Glutamatergic neuron (in vitro differentiated cells): Measurements from ENCODE around the gene MYRF. TPM values are rescaled to one million over a fixed set of nuclear protein-coding genes. Genes with fewer than 3 reads are reported as not detected.

Experiments used
- DNase-seq: peaks from one replicate; pipeline ENCODE4 v3.0.0; 2022
- H3K27ac Mint-ChIP-seq: one replicate; pipeline ENCODE4 v1.8.0; 2020; ENCODE audit warnings: mild to moderate bottlenecking, mixed read lengths, inconsistent platforms; ENCODE audit not compliant: unreplicated experiment
- H3K27me3 Mint-ChIP-seq: one replicate; pipeline ENCODE4 v1.8.0; 2020; ENCODE audit warnings: mild to moderate bottlenecking, moderate library complexity, mixed read lengths, inconsistent platforms; ENCODE audit not compliant: unreplicated experiment
- H3K36me3 Mint-ChIP-seq: one replicate; pipeline ENCODE4 v1.8.0; 2020; ENCODE audit warnings: mild to moderate bottlenecking, mixed read lengths, inconsistent platforms; ENCODE audit not compliant: unreplicated experiment
- H3K4me1 Mint-ChIP-seq: one replicate; pipeline ENCODE4 v1.8.0; 2020; ENCODE audit warnings: mild to moderate bottlenecking, low read depth, mixed read lengths, inconsistent platforms; ENCODE audit not compliant: unreplicated experiment
- H3K4me3 Mint-ChIP-seq: one replicate; pipeline ENCODE4 v1.8.0; 2020; ENCODE audit warnings: mild to moderate bottlenecking, mixed read lengths, inconsistent platforms; ENCODE audit not compliant: unreplicated experiment
- H3K9me3 Mint-ChIP-seq: one replicate; pipeline ENCODE4 v1.8.0; 2020; ENCODE audit warnings: mild to moderate bottlenecking, moderate library complexity, mixed read lengths, inconsistent platforms; ENCODE audit not compliant: unreplicated experiment
- CTCF ChIP-seq: fragments of 200-600 bp; sonication (generic); IDR thresholded peaks from one replicate; pipeline ENCODE4 v1.5.0; 2021; ENCODE audit not compliant: partially characterized antibody, unreplicated experiment
- total RNA-seq: library from RNA; stranded (reverse); fragmentation: NEBNext Ultra II Directional; extraction: Animal tissue kit (Norgen Biotek cat#: 25700); gene quantifications from one replicate; pipeline ENCODE4 v1.2.1, GENCODE V29; 2021; ENCODE audit not compliant: unreplicated experiment

The MYRF gene
- total RNA-seq, 1 donor from 2014 or later: 0.29 TPM

- H3K9me3 Mint-ChIP-seq: peaks cover 10% of the 10 kb centered on the region
- H3K27me3 Mint-ChIP-seq: peaks cover 16% of the 10 kb centered on the region
- no peak for TF ChIP-seq CTCF
- no peak overlapping the region for H3K4me3 Mint-ChIP-seq
- H3K4me1 Mint-ChIP-seq: peaks cover 16% of the 10 kb centered on the region
- H3K36me3 Mint-ChIP-seq: no peaks in the 10 kb centered on the region
- H3K27ac Mint-ChIP-seq: no peak overlapping the region
- DNase-seq: no peak
Observed at GRCh38 chr11:61737636-61738386, 14.6 kb upstream of the MYRF start.

- H3K27me3 Mint-ChIP-seq: peaks cover 9% of the 10 kb centered on the region
- H3K9me3 Mint-ChIP-seq: peaks cover 5% of the 10 kb centered on the region
- no peak overlapping the region for H3K4me3 Mint-ChIP-seq
Observed at GRCh38 chr11:61738776-61739175, 13.7 kb upstream of the MYRF start.

DNA sequence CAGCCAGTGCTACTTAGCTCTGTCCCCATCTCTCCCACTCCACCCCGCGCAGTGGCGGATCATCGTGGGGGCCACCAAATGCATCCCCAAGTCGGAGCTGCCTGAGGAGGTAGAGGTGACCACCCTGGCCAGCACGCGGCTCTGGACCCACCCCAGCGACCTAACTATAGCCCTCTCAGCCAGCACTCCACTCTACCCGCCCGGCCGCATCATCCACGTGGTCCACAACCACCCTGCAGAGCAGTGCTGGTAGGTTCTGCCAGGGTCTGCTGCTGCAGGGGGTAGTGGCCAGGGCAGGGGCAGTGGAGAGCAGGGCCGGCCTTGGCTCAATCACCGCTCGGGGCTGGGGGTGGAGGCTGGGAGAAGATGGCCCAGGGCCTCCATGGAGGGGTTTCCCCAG is 13.0 kb upstream of the MYRF start:
- Mint-ChIP-seq H3K36me3 (no peaks in the 10 kb centered on the region), H3K4me3 (no peak overlapping the region), H3K27me3 (peaks cover 8% of the 10 kb centered on the region), H3K4me1 (peaks cover 7% of the 10 kb centered on the region), H3K9me3 (peaks cover 4% of the 10 kb centered on the region), H3K27ac (no peak overlapping the region)
- no peak for TF ChIP-seq CTCF
- DNase-seq: no peak

More at GRCh38 chr11:61738776-61739175, 13.7 kb upstream of the MYRF start:
- Mint-ChIP-seq H3K4me1 (peaks cover 9% of the 10 kb centered on the region), H3K36me3 (no peaks in the 10 kb centered on the region), H3K27ac (no peak overlapping the region)
- no peak for TF ChIP-seq CTCF
- no peak for DNase-seq

DNA sequence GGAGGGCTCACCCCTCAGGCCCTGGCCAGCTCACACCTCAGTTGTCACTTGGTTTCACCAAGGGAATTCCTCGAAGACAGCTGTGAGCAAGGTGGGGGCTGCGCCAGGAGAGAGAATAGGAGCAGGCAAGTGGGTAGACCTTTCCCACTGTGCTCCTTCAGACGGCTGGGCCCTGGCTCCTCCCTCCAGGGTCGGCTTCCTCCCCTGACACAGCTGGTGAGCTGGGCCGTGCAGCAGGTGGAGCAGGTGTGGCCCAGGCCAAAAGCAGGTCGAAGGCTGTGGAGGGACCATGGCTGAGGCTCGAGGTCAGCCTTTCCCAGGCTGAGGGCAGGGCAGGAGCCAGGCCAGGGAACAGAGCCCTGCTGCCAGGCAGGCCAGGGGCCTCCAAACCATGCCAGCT is 12.5 kb upstream of the MYRF start:
- H3K9me3 Mint-ChIP-seq: peaks cover 4% of the 10 kb centered on the region
- no peak for TF ChIP-seq CTCF
- H3K36me3 Mint-ChIP-seq: no peaks in the 10 kb centered on the region
- no peak overlapping the region for H3K27ac Mint-ChIP-seq
- no peak overlapping the region for H3K4me3 Mint-ChIP-seq
- peaks cover 8% of the 10 kb centered on the region for H3K27me3 Mint-ChIP-seq
- no peak for DNase-seq
- H3K4me1 Mint-ChIP-seq: peaks cover 7% of the 10 kb centered on the region

DNA sequence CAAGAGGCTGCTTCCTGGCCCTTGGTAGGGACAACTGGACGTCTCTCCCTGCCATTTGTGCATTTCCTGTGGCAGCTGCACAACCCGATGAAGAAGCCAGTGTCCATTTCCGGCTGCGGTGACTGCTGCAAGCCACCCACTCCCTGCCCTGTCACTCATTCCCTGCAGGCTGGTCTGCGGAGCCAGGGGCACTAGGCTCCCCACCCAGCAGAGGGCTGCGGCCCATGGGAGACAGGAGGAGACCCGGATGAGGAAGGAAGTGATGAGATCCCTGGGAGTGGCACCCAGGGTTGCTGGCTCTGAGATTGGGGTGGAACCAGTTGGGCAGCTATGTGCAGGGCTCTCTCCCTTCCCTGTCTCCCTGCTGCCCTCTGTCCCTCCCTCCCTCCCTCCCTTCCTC is 10.0 kb upstream of the MYRF start:
- peaks cover 7% of the 10 kb centered on the region for H3K27me3 Mint-ChIP-seq
- H3K4me1 Mint-ChIP-seq: peaks cover 14% of the 10 kb centered on the region
- peaks cover 6% of the 10 kb centered on the region for H3K9me3 Mint-ChIP-seq
- H3K36me3 Mint-ChIP-seq: no peaks in the 10 kb centered on the region
- no peak overlapping the region for H3K4me3 Mint-ChIP-seq
- no peak for TF ChIP-seq CTCF
- DNase-seq: no peak
- no peak overlapping the region for H3K27ac Mint-ChIP-seq
